Stimulated activated CD4-positive, alpha-beta T cell treated with anti-CD3 and anti-CD28 coated beads, TNF-alpha, amount 100 ng/mL, for 24 hours (primary cell): ENCODE data around the gene FXYD6.
"Not testable (repeated sequence)": the region's sequence is repeated elsewhere in the genome, so short reads cannot be mapped to it uniquely, and the experiment has no call there.

ENCODE experiments used
- DNase-seq, 3 experiments: peaks; one replicate each; pipeline ENCODE4 v3.0.0-alpha.2; 2020; ENCODE audit warnings: low read depth in 3 of 3

The FXYD6 gene

GRCh38 chr11:117876341-117877119 lies at the start of gene FXYD6:
Gene FXYD6, minus strand, starts transcription at chr11:117876658. Its CDS starts 33,882 bp downstream, at chr11:117842776.
- no peak for DNase-seq

DNA sequence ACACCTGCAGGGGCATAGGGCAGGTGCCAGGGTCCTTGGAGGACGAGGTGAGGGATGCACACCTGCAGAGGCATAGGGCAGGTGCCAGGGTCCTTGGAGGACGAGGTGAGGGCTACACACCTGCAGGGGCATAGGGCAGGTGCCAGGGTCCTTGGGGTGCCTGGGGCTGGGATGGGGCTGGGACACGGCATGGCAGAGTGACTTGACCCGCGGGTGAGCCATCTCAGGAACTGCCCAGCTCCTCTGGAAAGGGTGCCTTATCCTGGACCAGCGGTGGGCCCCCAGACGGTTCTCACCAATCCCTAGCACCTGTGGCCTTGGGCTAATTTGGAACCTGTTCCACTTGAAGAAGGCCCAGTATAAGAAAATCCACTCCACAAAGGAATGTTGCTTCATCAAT lies 49.7 kb upstream of the FXYD6 start:
- DNase-seq: not testable (repeated sequence)

DNA sequence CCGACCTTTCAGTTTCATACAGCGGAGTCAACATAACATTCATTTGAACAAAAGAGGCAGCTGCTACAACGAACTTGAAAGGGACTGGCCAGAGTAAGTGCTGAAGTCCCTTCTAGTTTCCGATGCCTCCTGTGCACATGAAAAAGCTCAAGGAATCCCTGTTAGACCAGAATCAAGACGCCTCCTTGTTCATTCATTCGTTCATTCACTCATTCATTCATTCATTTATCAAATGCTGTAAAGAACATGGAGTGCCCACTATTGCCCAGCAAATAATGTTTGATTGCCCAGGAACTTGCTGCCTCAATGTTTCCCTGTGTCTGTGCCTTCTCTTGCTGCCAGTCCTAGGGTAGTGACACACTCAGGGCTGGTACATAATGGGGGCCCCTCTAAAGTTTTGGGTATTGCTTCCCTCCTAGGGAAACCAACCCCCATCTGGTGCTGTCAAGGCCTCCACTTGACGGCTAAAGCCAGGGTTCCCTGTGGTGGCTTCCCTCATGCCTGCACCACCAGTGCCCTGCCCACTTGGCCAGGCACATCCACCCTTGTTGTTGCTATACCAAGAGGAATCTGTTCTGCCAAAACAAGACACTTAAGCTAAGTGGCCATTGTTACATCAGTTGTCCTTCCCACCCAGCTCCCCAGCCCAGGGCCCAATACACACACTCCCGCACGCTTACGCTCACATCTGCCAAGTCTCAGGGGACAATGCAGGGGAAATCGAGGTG lies 48.9 kb upstream of the FXYD6 start:
- no peak for DNase-seq

DNA sequence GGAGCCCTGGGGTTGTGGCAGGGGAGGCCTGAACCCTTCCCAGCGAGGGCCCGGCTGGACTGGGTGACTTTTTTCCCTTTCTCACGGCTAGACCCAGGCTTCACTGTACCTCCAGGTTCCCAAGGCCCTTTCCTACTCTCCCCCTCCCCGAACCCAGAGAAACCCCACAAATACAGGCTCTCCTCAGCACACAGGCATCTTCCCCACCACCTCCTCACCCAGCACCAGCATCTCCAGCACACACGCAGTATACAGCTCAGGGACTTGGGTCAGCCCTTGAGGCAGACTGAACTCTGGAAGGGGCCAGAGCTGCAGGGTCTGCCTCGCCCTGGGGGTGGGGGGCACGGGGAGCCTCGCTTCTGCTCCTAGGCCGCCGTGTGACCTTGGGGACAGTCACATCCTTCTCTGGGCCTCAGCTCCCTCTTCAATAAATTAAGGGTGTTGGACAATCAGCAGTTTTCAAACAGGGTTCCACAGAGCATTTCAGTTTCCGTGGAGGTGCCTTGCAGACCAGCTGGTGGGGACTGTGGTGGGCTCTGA lies 48.2 kb upstream of the FXYD6 start:
- no peak for DNase-seq

DNA sequence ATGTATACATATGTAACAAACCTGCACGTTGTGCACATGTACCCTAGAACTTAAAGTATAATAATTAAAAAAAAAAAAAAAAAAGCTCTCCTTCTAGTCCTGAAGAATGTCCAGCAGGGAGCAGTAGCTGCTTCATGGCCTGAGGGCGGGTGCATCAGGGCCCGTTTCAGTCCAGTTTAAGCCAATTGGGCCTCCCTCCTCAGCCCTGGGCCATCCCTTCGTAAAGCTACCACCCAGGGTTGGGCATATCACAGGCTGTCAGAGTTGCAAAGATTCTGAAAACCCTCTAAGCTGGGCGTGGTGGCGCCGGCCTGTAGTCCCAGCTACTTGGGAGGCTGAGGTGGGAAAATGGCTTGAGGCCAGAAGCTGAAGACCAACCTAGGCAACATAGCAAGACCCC lies 47.3 kb upstream of the FXYD6 start:
- no peak for DNase-seq

- no peak for DNase-seq
Observed at GRCh38 chr11:117923275-117923674, 46.8 kb upstream of the FXYD6 start.

DNA sequence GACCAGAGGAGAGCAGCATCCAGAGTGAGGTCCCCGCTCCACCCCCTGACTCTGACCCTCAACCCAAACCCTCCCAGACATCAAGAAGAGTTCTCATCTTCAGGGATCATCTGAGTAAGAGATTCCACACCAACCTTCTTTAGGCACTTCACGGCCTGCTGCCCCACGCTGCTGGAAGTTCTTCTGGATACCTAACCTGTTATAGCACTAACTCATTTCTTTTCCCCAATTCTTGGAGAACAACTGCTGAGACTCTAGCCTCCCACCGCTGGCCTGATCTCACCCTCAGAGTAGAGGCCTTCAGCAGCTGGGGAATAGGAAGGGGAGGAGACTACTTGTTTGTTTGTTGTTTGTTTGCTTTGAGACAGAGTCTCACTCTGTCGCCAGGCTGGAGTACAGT lies 45.4 kb upstream of the FXYD6 start:
- DNase-seq: no peak

GRCh38 chr11:117921456-117921855 lies 45.0 kb upstream of the FXYD6 start:
- DNase-seq: no peak

GRCh38 chr11:117919781-117920221 lies 43.3 kb upstream of the FXYD6 start:
- no peak for DNase-seq

DNA sequence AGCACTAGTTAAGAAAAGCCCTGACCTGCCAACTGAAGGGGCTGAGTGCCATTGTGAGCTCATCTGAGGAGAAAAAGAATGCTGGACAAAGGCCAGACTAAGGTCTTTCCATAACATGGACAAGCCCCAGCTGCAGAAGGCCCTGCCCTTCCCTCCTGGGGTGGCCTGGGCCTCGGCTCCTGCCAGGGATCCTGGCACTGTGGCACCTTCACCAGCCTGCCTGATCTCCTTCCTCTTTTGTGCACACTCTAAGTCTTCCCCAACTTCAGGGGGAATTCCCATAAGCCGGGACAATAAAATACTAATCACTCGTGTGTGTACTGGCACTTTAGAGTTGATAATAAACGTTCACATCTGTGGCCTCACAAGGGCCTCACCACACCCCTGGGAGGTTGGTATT lies 42.9 kb upstream of the FXYD6 start:
- DNase-seq: no peak

GRCh38 chr11:117918366-117919255 lies 42.2 kb upstream of the FXYD6 start:
- DNase-seq: no peak

DNA sequence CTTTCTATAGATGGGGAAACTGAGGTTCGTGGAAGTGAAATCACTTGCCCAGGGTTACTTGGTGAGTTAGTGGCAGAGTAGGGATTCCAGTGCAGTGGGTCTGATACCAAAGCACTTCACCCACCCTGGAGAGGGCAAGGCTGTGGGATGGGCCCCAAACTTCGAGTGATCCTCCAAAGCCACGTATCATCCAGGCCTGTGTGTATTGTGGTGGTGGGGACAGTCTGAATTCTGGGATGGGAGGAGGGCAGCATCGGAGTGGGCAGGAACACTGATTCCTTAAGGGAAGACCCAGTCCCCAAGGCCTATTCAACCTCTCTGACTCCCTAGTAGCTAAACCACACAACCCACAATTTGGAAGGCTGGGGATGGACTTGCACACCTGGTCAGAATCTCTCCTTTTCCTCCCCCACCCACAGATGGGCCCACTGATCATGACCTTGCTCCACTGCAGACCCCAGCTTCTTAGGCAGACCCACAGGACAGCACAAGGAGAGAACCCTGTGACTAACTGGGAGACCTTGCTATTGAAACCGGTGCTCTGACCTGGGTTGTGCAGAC lies 41.2 kb upstream of the FXYD6 start:
- DNase-seq: no peak

- no peak for DNase-seq
Observed at GRCh38 chr11:117916956-117917355, 40.5 kb upstream of the FXYD6 start.

- no peak for DNase-seq
Observed at GRCh38 chr11:117915672-117916235, 39.3 kb upstream of the FXYD6 start.

DNA sequence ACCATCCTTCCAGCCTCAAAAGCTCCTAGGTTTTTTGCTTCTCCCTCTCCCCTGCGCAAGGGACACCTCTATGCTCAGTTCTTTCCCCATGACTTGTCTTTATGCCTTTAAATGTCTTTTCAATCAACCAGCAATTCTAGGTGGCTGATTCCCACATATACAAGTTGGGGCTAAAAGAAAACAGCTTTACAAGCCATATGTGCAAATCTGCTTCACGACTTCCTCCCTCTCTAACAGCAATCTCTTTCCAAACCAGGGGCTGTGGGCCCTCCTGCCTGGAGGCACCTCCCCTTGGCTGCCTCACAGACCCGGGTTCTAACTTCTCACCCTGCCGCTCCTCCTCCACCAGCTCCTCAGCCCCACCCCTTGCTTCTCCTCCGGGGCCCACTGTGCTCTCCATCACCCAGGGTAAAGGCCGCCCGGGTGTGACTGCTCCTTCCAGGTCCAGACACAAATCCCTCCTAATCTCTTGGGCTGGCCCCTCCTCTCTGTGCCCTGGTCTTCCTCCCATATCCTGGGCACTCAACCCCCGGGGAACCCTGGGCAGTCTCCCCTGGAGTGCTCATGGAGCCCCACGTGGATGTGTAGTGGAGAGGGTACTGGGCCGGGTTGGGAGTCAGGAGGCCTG lies 38.6 kb upstream of the FXYD6 start:
- DNase-seq: no peak

GRCh38 chr11:117914398-117914761 lies 37.9 kb upstream of the FXYD6 start:
- no peak for DNase-seq

DNA sequence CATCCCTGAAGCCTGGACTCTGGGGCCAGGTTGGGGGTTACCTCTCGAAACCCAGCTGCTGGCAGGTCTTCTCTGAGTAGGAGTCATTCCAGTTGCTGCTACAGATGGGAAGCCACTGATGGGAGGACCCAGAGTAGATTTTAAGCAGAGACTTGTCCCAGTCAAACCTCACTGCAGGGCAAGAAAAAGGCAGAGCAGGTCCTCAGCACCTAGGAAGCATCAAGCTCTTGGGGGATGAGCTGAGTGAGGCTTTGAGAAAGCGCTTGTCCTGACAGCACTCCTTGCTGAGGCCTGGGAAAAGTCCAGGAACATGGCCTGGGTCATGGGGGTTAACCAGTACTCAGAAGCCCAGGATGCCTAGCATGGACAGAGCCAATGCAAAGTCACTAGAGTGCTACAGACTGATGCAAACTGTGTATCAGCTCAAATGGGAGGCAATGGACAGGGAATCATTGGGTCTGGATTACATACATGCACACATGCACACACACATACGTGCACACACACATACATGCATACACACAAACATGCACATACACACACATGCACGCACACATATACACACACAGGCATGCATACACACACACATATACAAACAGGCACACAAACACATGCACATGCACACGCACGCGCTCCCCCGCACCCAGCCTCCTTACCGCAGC lies 37.4 kb upstream of the FXYD6 start:
- DNase-seq: no peak

DNA sequence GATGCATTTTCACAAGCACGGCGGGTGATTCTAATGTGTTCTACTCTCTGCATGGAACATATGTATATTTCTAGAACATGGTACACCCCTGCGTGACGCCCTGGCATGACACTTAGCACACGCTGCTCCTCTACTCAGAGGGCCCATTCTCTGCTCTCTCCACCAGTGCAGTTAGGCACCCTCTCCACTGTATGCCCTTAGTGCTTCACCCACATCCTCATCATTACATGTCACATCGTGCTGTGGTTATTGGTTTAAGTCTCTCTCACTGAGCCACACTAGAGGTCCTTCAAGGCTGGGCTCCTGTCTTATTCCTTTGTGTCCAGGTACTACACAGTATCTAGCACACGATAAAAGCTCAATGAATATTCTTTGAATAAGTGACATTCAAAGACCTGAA lies 36.0 kb upstream of the FXYD6 start:
- DNase-seq: no peak

- DNase-seq: no peak
Observed at GRCh38 chr11:117911694-117912093, 35.2 kb upstream of the FXYD6 start.

- DNase-seq: no peak
Observed at GRCh38 chr11:117910941-117911655, 34.6 kb upstream of the FXYD6 start.
